PC-9 (cell line): ENCODE results near the gene SHANK2.

ENCODE experiments used
- EZH2 ChIP-seq: fragments of 200-600 bp; sonication (generic); IDR thresholded peaks from 2 replicates; pipeline ENCODE4 v1.8.0; 2017; ENCODE audit warnings: antibody characterized with exemption, low read depth
- TF ChIP-seq, protein P1 (sequence below): fragments of 200-600 bp; sonication (generic); conservative IDR thresholded peaks from 2 replicates; pipeline ENCODE4 v1.6.1; 2017; ENCODE audit warnings: mixed run types, antibody characterized with exemption, mild to moderate bottlenecking, moderate library complexity

DNA sequence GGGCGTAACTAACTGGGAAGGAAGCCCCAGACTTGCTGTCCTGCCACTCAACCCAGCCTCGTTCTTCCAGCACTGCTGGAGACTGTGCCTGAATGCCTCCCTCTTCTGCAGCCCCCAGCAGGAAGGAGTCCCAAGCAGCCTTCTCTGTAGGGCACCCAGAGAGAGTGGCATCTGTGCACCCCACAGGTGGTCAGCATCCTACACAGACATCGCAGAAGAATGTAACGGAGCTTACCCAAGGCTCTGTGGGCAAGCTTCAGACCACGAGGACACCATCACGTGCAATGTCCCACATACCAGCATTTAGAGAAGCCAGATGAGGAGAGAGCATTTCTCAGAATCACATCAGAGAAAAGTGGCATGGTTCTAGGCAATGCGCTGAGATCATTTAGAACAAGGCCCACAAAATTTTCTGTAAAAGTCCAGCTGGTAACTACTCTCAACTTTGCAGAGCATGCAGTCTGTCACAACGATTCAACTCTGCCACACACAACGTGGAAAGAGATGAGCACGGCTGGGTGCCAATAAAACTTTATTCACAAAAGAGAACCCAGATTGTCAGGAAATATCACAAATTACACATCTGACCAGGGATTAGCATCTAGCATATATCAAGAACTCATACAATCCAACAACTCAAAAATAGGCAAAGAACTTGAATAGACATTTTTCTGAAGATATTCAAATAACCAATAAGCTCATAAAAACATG lies 33.4 kb downstream of the SHANK2 start:
- TF ChIP-seq, protein P1, sequence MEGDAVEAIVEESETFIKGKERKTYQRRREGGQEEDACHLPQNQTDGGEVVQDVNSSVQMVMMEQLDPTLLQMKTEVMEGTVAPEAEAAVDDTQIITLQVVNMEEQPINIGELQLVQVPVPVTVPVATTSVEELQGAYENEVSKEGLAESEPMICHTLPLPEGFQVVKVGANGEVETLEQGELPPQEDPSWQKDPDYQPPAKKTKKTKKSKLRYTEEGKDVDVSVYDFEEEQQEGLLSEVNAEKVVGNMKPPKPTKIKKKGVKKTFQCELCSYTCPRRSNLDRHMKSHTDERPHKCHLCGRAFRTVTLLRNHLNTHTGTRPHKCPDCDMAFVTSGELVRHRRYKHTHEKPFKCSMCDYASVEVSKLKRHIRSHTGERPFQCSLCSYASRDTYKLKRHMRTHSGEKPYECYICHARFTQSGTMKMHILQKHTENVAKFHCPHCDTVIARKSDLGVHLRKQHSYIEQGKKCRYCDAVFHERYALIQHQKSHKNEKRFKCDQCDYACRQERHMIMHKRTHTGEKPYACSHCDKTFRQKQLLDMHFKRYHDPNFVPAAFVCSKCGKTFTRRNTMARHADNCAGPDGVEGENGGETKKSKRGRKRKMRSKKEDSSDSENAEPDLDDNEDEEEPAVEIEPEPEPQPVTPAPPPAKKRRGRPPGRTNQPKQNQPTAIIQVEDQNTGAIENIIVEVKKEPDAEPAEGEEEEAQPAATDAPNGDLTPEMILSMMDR, result no peak
- TF ChIP-seq EZH2, result no peak
